ENCODE measurements around the gene VSIG1. TPM values are rescaled to one million over a fixed set of nuclear protein-coding genes. Genes with fewer than 3 reads are reported as not detected.

Gene VSIG1
- total and polyA plus RNA-seq, 2 of the 8 experiments (the other 6 are each of a cell fraction or from before 2014, with no cell fraction given), result 2.2 to 2.9 TPM

DNA sequence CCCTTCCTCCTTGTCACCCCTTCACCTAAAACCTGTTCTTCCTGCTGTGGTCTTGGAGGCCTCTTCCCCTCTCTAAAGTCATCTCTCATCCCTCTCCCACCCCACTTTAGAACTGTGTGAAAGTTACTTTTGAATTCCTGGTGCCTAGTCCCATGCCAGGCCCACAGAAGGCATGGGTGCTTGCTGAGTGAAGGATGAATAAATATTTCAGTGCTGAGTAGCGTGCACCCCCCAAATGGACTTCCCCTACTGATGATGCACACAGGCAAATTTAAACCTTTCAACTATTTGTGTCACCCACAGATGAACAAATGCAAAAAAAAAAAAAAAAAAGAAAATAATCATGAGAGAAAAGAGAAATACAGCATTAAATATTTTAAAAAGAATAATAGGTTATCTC is 26.7 kb downstream of the VSIG1 start (continued):
- TF ChIP-seq, protein P1, sequence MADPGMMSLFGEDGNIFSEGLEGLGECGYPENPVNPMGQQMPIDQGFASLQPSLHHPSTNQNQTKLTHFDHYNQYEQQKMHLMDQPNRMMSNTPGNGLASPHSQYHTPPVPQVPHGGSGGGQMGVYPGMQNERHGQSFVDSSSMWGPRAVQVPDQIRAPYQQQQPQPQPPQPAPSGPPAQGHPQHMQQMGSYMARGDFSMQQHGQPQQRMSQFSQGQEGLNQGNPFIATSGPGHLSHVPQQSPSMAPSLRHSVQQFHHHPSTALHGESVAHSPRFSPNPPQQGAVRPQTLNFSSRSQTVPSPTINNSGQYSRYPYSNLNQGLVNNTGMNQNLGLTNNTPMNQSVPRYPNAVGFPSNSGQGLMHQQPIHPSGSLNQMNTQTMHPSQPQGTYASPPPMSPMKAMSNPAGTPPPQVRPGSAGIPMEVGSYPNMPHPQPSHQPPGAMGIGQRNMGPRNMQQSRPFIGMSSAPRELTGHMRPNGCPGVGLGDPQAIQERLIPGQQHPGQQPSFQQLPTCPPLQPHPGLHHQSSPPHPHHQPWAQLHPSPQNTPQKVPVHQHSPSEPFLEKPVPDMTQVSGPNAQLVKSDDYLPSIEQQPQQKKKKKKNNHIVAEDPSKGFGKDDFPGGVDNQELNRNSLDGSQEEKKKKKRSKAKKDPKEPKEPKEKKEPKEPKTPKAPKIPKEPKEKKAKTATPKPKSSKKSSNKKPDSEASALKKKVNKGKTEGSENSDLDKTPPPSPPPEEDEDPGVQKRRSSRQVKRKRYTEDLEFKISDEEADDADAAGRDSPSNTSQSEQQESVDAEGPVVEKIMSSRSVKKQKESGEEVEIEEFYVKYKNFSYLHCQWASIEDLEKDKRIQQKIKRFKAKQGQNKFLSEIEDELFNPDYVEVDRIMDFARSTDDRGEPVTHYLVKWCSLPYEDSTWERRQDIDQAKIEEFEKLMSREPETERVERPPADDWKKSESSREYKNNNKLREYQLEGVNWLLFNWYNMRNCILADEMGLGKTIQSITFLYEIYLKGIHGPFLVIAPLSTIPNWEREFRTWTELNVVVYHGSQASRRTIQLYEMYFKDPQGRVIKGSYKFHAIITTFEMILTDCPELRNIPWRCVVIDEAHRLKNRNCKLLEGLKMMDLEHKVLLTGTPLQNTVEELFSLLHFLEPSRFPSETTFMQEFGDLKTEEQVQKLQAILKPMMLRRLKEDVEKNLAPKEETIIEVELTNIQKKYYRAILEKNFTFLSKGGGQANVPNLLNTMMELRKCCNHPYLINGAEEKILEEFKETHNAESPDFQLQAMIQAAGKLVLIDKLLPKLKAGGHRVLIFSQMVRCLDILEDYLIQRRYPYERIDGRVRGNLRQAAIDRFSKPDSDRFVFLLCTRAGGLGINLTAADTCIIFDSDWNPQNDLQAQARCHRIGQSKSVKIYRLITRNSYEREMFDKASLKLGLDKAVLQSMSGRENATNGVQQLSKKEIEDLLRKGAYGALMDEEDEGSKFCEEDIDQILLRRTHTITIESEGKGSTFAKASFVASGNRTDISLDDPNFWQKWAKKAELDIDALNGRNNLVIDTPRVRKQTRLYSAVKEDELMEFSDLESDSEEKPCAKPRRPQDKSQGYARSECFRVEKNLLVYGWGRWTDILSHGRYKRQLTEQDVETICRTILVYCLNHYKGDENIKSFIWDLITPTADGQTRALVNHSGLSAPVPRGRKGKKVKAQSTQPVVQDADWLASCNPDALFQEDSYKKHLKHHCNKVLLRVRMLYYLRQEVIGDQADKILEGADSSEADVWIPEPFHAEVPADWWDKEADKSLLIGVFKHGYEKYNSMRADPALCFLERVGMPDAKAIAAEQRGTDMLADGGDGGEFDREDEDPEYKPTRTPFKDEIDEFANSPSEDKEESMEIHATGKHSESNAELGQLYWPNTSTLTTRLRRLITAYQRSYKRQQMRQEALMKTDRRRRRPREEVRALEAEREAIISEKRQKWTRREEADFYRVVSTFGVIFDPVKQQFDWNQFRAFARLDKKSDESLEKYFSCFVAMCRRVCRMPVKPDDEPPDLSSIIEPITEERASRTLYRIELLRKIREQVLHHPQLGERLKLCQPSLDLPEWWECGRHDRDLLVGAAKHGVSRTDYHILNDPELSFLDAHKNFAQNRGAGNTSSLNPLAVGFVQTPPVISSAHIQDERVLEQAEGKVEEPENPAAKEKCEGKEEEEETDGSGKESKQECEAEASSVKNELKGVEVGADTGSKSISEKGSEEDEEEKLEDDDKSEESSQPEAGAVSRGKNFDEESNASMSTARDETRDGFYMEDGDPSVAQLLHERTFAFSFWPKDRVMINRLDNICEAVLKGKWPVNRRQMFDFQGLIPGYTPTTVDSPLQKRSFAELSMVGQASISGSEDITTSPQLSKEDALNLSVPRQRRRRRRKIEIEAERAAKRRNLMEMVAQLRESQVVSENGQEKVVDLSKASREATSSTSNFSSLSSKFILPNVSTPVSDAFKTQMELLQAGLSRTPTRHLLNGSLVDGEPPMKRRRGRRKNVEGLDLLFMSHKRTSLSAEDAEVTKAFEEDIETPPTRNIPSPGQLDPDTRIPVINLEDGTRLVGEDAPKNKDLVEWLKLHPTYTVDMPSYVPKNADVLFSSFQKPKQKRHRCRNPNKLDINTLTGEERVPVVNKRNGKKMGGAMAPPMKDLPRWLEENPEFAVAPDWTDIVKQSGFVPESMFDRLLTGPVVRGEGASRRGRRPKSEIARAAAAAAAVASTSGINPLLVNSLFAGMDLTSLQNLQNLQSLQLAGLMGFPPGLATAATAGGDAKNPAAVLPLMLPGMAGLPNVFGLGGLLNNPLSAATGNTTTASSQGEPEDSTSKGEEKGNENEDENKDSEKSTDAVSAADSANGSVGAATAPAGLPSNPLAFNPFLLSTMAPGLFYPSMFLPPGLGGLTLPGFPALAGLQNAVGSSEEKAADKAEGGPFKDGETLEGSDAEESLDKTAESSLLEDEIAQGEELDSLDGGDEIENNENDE (IDR thresholded peaks at IDR 0.05; ENCODE audit: insufficient replicate concordance, low read length), result no peak
- TF ChIP-seq, protein P2, sequence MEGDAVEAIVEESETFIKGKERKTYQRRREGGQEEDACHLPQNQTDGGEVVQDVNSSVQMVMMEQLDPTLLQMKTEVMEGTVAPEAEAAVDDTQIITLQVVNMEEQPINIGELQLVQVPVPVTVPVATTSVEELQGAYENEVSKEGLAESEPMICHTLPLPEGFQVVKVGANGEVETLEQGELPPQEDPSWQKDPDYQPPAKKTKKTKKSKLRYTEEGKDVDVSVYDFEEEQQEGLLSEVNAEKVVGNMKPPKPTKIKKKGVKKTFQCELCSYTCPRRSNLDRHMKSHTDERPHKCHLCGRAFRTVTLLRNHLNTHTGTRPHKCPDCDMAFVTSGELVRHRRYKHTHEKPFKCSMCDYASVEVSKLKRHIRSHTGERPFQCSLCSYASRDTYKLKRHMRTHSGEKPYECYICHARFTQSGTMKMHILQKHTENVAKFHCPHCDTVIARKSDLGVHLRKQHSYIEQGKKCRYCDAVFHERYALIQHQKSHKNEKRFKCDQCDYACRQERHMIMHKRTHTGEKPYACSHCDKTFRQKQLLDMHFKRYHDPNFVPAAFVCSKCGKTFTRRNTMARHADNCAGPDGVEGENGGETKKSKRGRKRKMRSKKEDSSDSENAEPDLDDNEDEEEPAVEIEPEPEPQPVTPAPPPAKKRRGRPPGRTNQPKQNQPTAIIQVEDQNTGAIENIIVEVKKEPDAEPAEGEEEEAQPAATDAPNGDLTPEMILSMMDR (IDR thresholded peaks at IDR 0.05; ENCODE audit: control extremely low read depth in 1 of 3, insufficient read depth in 1 of 3, low read depth in 1 of 3, low read length in 3 of 3), result no peak
- TF ChIP-seq GABPA (IDR thresholded peaks at IDR 0.05; ENCODE audit: borderline replicate concordance, insufficient read depth, low read length), result no peak
- no peak for TF ChIP-seq HDAC2 (IDR thresholded peaks at IDR 0.05; ENCODE audit: borderline replicate concordance in 1 of 2, low read depth in 2 of 2, low read length in 2 of 2)
- no peak for TF ChIP-seq SRF (IDR thresholded peaks at IDR 0.05; ENCODE audit: low read depth, low read length)
- no peak for TF ChIP-seq BACH1 (IDR thresholded peaks at IDR 0.05; ENCODE audit: low read length)
